Stimulated activated naive CD4-positive, alpha-beta T cell treated with Interleukin-2 at 50 U/mL for 16 hours (primary cell): Measurements from ENCODE around the gene GRIA1.

ENCODE experiments used
- DNase-seq: peaks from one replicate; lab custom pipeline; 2025; lab: John Stamatoyannopoulos, UW

GRIA1 gene

GRCh38 chr5:153613672-153614071 lies 123.2 kb downstream of the GRIA1 start:
- DNase-seq = no peak

GRCh38 chr5:153617190-153617589 lies 126.7 kb downstream of the GRIA1 start:
- no peak for DNase-seq

GRCh38 chr5:153618307-153618706 lies 127.8 kb downstream of the GRIA1 start:
- no peak for DNase-seq

GRCh38 chr5:153618867-153619266 lies 128.4 kb downstream of the GRIA1 start:
- no peak for DNase-seq

- DNase-seq = no peak
Measured at GRCh38 chr5:153619771-153620170, 129.3 kb downstream of the GRIA1 start.

- no peak for DNase-seq
Measured at GRCh38 chr5:153623124-153623523, 132.7 kb downstream of the GRIA1 start.

- no peak for DNase-seq
Measured at GRCh38 chr5:153623751-153624450, 133.4 kb downstream of the GRIA1 start.

- DNase-seq = no peak
Measured at GRCh38 chr5:153624451-153624765, 133.9 kb downstream of the GRIA1 start.

- DNase-seq = no peak
Measured at GRCh38 chr5:153625826-153626354, 135.4 kb downstream of the GRIA1 start.

GRCh38 chr5:153626836-153627235 lies 136.4 kb downstream of the GRIA1 start:
- DNase-seq = no peak

GRCh38 chr5:153629027-153629895 lies 138.8 kb downstream of the GRIA1 start:
- DNase-seq = no peak

- no peak for DNase-seq
Measured at GRCh38 chr5:153630546-153630945, 140.1 kb downstream of the GRIA1 start.

GRCh38 chr5:153632748-153633290 lies 142.3 kb downstream of the GRIA1 start:
- no peak for DNase-seq

GRCh38 chr5:153636670-153637451 lies 146.4 kb downstream of the GRIA1 start:
- no peak for DNase-seq

GRCh38 chr5:153640293-153640692 lies 149.8 kb downstream of the GRIA1 start:
- no peak for DNase-seq

GRCh38 chr5:153641183-153641688 lies 150.8 kb downstream of the GRIA1 start:
- no peak for DNase-seq

GRCh38 chr5:153654504-153655200 lies 164.2 kb downstream of the GRIA1 start:
- no peak for DNase-seq

- no peak for DNase-seq
Measured at GRCh38 chr5:153655201-153655510, 164.7 kb downstream of the GRIA1 start.

- no peak for DNase-seq
Measured at GRCh38 chr5:153658149-153658548, 167.7 kb downstream of the GRIA1 start.

GRCh38 chr5:153658606-153659005 lies 168.1 kb downstream of the GRIA1 start:
- no peak for DNase-seq

GRCh38 chr5:153659039-153659736 lies 168.7 kb downstream of the GRIA1 start:
- no peak for DNase-seq
